Lower lobe of right lung (tissue), 2 donors: ENCODE results near the gene UBN2. TPM values are rescaled to one million over a fixed set of nuclear protein-coding genes. Genes with fewer than 3 reads are reported as not detected.
"Not testable (repeated sequence)": the region's sequence is repeated elsewhere in the genome, so short reads cannot be mapped to it uniquely, and the experiment has no call there.

Experiments
- ATAC-seq, 2 donors: fragments of 200-7000 bp; cut with Tn5 transposase; one replicate each; pipeline ENCODE4 v1.9.1; 2020 to 2022; ENCODE audit warnings: mild to moderate bottlenecking in 2 of 2, moderate library complexity in 2 of 2
- DNase-seq: peaks from one replicate; pipeline ENCODE4 v3.0.0-alpha.2; 2020
- H3K27ac ChIP-seq: fragments of 200-600 bp; one replicate; pipeline ENCODE4 v1.8.0; 2022
- H3K27me3 ChIP-seq: fragments of 200-600 bp; one replicate; pipeline ENCODE4 v1.8.0; 2022; ENCODE audit warnings: low read depth
- H3K36me3 ChIP-seq: fragments of 200-600 bp; one replicate; pipeline ENCODE4 v1.8.0; 2022; ENCODE audit warnings: mild to moderate bottlenecking
- H3K4me1 ChIP-seq: fragments of 200-600 bp; one replicate; pipeline ENCODE4 v1.8.0; 2022
- H3K4me3 ChIP-seq: fragments of 200-600 bp; one replicate; pipeline ENCODE4 v1.8.0; 2022; ENCODE audit warnings: mild to moderate bottlenecking
- H3K9me3 ChIP-seq: fragments of 200-600 bp; one replicate; pipeline ENCODE4 v1.8.0; 2022
- intact Hi-C: fragments of 100-400 bp; cut with DNase I; formaldehyde crosslinking; loops from one replicate; pipeline ENCODE4 v1.11.0; 2022
- total RNA-seq: library from RNA; stranded (reverse); fragmentation: NEBNext Ultra II Directional; extraction: Animal tissue kit (Norgen Biotek cat#: 25700); gene quantifications from one replicate; pipeline ENCODE4 v1.2.1, GENCODE V29; 2021
- TF ChIP-seq, protein P1 (sequence below): fragments of 200-600 bp; IDR thresholded peaks from one replicate; pipeline ENCODE4 v1.8.0; 2022; ENCODE audit warnings: antibody characterized with exemption, mild to moderate bottlenecking
- donor health status: DM: no; HTN: yes; CAD: no; lungs with severe emphysema.

Gene UBN2
- total RNA-seq, 1 donor from 2014 or later: 23.4 TPM

DNA sequence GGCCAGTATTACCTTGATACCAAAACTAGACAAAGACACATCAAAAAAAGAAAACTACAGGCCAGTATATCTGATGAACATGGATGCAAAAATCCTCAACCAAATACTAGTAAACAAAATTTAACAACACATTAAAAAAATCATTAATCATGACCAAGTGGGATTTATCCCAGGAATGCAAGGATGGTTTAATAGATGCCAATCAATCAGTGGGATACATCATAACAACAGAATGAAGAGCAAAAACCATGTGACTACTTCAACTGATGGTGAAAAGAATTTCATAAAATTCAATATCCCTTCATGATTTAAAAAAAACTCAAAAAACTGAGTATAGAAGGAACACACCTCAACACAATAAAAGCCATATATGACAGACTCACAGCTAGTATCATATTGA lies 25.2 kb upstream of the UBN2 start:
- DNase-seq (no peak), ATAC-seq (no peak)
- H3K4me3 ChIP-seq: no peak overlapping the region

DNA sequence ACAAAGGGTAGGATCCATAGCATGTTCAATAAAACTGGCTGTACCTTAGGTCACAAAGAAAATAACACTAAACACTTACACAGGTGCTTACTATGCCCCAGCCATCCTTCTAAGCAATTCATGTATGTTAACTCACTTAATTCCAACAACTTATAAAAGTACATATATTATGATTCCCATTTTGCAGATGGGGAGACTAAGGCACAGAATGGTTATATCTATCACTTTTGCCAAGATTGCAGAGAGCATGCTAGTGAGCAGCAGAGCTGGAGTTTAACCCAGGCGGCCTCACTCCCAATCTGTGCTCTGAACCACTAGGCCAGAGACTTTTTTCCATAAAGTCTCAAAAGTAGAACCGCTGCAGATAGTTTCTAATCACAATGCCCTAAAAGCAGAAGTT lies 18.9 kb upstream of the UBN2 start:
- Histone ChIP-seq H3K4me1 (no peaks in the 10 kb centered on the region), H3K9me3 (no peaks in the 10 kb centered on the region), H3K36me3 (no peaks in the 10 kb centered on the region), H3K4me3 (no peak overlapping the region), H3K27me3 (no peaks in the 10 kb centered on the region), H3K27ac (no peak overlapping the region)
- TF ChIP-seq, protein P1, sequence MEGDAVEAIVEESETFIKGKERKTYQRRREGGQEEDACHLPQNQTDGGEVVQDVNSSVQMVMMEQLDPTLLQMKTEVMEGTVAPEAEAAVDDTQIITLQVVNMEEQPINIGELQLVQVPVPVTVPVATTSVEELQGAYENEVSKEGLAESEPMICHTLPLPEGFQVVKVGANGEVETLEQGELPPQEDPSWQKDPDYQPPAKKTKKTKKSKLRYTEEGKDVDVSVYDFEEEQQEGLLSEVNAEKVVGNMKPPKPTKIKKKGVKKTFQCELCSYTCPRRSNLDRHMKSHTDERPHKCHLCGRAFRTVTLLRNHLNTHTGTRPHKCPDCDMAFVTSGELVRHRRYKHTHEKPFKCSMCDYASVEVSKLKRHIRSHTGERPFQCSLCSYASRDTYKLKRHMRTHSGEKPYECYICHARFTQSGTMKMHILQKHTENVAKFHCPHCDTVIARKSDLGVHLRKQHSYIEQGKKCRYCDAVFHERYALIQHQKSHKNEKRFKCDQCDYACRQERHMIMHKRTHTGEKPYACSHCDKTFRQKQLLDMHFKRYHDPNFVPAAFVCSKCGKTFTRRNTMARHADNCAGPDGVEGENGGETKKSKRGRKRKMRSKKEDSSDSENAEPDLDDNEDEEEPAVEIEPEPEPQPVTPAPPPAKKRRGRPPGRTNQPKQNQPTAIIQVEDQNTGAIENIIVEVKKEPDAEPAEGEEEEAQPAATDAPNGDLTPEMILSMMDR: no peak
- ATAC-seq (no peak), DNase-seq (no peak)
- intact Hi-C loops: no loop called here

More for the DNA sequence above, 25.2 kb upstream of the UBN2 start:
- intact Hi-C loops: no loop called here
- Histone ChIP-seq H3K27ac (no peak overlapping the region), H3K4me1 (no peaks in the 10 kb centered on the region), H3K9me3 (peaks cover 18% of the 10 kb centered on the region), H3K36me3 (no peaks in the 10 kb centered on the region), H3K27me3 (no peaks in the 10 kb centered on the region)
- TF ChIP-seq, protein P1: no peak

DNA sequence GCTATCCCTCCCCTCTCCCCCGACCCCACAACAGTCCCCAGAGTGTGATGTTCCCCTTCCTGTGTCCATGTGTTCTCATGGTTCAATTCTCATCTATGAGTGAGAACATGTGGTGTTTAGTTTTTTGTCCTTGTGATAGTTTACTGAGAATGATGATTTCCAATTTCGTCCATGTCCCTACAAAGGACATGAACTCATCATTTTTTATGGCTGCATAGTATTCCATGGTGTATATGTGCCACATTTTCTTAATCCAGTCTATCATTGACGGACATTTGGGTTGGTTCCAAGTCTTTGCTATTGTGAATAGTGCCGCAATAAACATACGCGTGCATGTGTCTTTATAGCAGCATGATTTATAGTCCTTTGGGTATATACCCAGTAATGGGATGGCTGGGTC lies 17.5 kb upstream of the UBN2 start:
- H3K4me1 ChIP-seq, H3K27me3 ChIP-seq, H3K27ac ChIP-seq, H3K36me3 ChIP-seq, intact Hi-C loops, DNase-seq, ATAC-seq, H3K9me3 ChIP-seq, H3K4me3 ChIP-seq: not testable (repeated sequence)

DNA sequence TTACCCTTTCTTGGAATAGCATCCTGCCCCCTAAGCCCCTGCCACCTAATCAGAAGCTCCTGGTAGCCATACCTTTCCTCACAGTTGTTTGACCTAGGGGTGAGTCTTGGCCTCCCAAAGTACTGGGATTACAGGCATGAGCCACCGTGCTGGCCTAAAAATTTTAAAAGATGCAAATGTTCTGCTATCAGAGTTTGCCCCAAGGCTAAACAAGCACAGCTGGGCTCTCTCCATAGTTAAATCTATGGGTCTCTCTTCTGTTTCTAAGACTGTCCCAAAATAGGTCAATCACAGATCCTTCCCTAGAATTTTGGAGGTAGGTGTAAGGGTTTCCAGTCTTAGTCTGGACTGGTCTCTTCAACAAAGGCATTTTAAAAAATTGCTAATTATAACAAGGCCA lies 12.9 kb upstream of the UBN2 start:
- H3K9me3 ChIP-seq: no peaks in the 10 kb centered on the region
- no peaks in the 10 kb centered on the region for H3K36me3 ChIP-seq
- intact Hi-C loops: no loop called here
- DNase-seq (no peak), ATAC-seq (no peak)
- no peaks in the 10 kb centered on the region for H3K4me1 ChIP-seq
- no peaks in the 10 kb centered on the region for H3K27me3 ChIP-seq
- no peak overlapping the region for H3K27ac ChIP-seq
- TF ChIP-seq, protein P1: no peak
- H3K4me3 ChIP-seq: no peak overlapping the region

DNA sequence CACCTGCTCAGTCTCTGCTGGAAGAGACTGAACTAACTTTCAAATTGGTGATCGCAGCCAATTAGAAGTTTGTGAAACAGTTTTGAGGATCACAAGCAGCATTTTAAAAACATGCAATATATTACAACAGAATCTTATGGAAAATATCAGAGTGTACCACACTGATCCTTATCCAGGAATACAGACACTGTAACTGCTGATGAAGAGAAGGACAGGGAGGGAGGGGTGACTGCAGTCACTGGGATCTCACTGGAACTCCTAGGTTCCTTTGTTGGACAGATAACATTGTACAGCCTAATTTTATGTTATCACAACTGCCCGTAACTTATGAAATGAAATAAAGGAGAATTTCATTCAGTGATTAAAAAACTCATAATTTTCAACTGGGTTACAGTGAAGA lies 6.8 kb upstream of the UBN2 start:
- Histone ChIP-seq H3K4me3 (no peak overlapping the region), H3K27ac (no peak overlapping the region), H3K27me3 (no peaks in the 10 kb centered on the region), H3K9me3 (no peaks in the 10 kb centered on the region), H3K36me3 (no peaks in the 10 kb centered on the region), H3K4me1 (no peaks in the 10 kb centered on the region)
- ATAC-seq (no peak), DNase-seq (no peak)
- TF ChIP-seq, protein P1: no peak
- intact Hi-C loops: no loop called here

- H3K27ac ChIP-seq, ATAC-seq, intact Hi-C loops, H3K4me3 ChIP-seq, DNase-seq, H3K27me3 ChIP-seq, H3K36me3 ChIP-seq, H3K4me1 ChIP-seq, H3K9me3 ChIP-seq: not testable (repeated sequence)
Observed at GRCh38 chr7:139224836-139225235, 6.2 kb upstream of the UBN2 start.

DNA sequence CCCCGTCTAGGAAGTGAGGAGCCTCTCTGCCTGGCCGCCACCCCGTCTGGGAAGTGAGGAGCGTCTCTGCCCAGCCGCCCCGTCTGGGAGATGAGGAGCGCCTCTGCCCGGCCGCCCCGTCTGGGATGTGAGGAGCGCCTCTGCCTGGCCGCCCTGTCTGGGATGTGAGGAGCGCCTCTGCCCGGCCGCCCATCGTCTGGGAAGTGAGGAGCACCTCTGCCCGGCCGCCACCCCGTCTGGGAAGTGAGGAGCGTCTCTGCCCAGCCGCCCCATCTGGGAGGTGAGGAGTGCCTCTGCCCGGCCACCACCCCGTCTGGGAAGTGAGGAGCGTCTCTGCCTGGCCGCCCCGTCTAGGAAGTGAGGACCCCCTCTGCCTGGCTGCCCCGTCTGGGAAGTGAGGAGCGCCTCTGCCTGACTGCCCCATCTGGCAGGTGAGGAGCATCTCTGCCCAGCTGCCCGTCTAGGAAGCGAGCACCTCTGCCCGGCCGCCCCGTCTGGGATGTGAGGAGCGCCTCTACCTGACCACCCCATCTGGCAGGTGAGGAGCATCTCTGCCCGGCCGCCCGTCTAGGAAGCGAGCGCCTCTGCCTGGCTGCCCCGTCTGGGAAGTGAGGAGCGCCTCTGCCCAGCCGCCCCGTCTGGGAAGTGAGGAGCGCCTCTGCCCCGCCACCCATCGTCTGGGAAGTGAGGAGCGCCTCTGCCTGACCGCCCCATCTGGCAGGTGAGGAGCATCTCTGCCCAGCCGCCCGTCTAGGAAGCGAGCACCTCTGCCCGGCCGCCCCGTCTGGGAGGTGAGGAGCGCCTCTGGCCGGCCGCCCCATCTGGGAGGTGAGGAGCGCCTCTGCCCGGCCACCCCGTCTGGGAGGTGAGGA lies 5.5 kb upstream of the UBN2 start:
- H3K27me3 ChIP-seq, H3K27ac ChIP-seq, H3K4me1 ChIP-seq, intact Hi-C loops, ATAC-seq, H3K4me3 ChIP-seq, H3K36me3 ChIP-seq, H3K9me3 ChIP-seq, DNase-seq: not testable (repeated sequence)

DNA sequence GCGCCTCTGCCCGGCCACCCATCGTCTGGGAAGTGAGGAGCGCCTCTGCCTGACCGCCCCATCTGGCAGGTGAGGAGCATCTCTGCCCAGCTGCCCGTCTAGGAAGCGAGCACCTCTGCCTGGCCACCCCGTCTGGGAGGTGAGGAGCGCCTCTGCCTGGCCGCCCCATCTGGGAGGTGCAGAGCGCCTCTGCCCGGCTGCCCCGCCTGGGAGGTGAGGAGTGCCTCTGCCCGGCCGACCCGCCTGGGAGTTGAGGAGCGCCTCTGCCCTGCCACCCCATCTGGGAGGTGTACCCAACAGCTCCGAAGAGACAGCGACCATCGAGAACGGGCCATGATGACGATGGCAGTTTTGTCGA lies 4.9 kb upstream of the UBN2 start:
- H3K27ac ChIP-seq, intact Hi-C loops, H3K36me3 ChIP-seq, H3K27me3 ChIP-seq, H3K9me3 ChIP-seq, H3K4me1 ChIP-seq, DNase-seq, ATAC-seq, H3K4me3 ChIP-seq: not testable (repeated sequence)

- H3K4me3 ChIP-seq, H3K27ac ChIP-seq, ATAC-seq, DNase-seq, intact Hi-C loops, H3K36me3 ChIP-seq, H3K4me1 ChIP-seq, H3K9me3 ChIP-seq, H3K27me3 ChIP-seq: not testable (repeated sequence)
Observed at GRCh38 chr7:139226988-139227488, 4.0 kb upstream of the UBN2 start.
